GM06990 (cell line): ENCODE measurements around the gene MRPL3.

Experiments
- DNase-seq: peaks from one replicate; pipeline ENCODE4 v3.0.0-alpha.2; 2011; ENCODE audit not compliant: insufficient read length; ENCODE audit errors: extremely low read depth
- H3K27me3 ChIP-seq: replicated peaks from 2 replicates; pipeline ENCODE4 v1.6.0; 2011; ENCODE audit warnings: low read length; ENCODE audit not compliant: control insufficient read depth, insufficient read depth
- H3K36me3 ChIP-seq: 2 replicates; pipeline ENCODE4 v1.5.1; 2011; ENCODE audit warnings: low read length; ENCODE audit not compliant: control insufficient read depth, insufficient read depth
- H3K4me3 ChIP-seq: replicated peaks from 2 replicates; pipeline ENCODE4 v1.5.1; 2011; ENCODE audit warnings: low read depth, mild to moderate bottlenecking, control low read depth, low read length
- CTCF ChIP-seq: IDR thresholded peaks from 2 replicates; pipeline ENCODE4 v1.5.1; 2011; ENCODE audit warnings: low read length, control low read depth, mild to moderate bottlenecking, inconsistent platforms; ENCODE audit not compliant: insufficient read depth, poor library complexity, severe bottlenecking

Gene MRPL3

GRCh38 chr3:131417751-131418150, 85.0 kb downstream of the MRPL3 start:
- no peaks in the 10 kb centered on the region for H3K36me3 ChIP-seq
- TF ChIP-seq CTCF: no peak
- no peaks in the 10 kb centered on the region for H3K27me3 ChIP-seq

More at GRCh38 chr3:131417751-131418150, 85.0 kb downstream of the MRPL3 start:
- no peak overlapping the region for H3K4me3 ChIP-seq
- no peak for DNase-seq
